Measurements from ENCODE around the gene THSD7B.

DNA sequence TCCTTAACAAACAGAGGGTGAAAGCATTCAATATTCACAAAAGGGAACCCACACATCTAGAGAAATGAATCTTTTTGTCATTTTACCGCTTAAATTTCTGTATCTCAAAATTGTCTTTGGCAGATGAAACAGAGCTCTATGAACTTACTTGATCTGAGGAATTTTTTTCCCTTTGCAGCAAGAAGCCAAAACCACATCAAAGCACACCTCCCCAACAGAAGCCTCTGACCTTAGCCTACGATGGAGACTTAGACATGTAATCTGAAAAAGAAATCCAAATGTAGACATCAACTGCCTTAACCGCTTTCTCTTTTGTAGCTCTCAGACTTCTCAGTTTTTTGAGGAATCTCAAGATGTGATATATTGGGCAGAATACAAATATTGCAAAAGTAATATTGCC is 911.0 kb downstream of the THSD7B start:
- TF ChIP-seq, protein P1, sequence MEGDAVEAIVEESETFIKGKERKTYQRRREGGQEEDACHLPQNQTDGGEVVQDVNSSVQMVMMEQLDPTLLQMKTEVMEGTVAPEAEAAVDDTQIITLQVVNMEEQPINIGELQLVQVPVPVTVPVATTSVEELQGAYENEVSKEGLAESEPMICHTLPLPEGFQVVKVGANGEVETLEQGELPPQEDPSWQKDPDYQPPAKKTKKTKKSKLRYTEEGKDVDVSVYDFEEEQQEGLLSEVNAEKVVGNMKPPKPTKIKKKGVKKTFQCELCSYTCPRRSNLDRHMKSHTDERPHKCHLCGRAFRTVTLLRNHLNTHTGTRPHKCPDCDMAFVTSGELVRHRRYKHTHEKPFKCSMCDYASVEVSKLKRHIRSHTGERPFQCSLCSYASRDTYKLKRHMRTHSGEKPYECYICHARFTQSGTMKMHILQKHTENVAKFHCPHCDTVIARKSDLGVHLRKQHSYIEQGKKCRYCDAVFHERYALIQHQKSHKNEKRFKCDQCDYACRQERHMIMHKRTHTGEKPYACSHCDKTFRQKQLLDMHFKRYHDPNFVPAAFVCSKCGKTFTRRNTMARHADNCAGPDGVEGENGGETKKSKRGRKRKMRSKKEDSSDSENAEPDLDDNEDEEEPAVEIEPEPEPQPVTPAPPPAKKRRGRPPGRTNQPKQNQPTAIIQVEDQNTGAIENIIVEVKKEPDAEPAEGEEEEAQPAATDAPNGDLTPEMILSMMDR (IDR thresholded peaks at IDR 0.05): no peak
- TF ChIP-seq EP300 (IDR thresholded peaks at IDR 0.05): no peak
- TF ChIP-seq POLR2A (IDR thresholded peaks at IDR 0.05; ENCODE audit: low read depth): no peak

All from esophagus muscularis mucosa (tissue), 4 donors.